NCI-H2029 treated with DMSO at 0.1 percent for 48 hours (cell line): Measurements from ENCODE around the gene ABCA4.
"Not testable (repeated sequence)": the region's sequence is repeated elsewhere in the genome, so short reads cannot be mapped to it uniquely, and the experiment has no call there.

Experiments
- DNase-seq: peaks from one replicate; lab custom pipeline; 2025; lab: John Stamatoyannopoulos, UW

ABCA4 gene

DNA sequence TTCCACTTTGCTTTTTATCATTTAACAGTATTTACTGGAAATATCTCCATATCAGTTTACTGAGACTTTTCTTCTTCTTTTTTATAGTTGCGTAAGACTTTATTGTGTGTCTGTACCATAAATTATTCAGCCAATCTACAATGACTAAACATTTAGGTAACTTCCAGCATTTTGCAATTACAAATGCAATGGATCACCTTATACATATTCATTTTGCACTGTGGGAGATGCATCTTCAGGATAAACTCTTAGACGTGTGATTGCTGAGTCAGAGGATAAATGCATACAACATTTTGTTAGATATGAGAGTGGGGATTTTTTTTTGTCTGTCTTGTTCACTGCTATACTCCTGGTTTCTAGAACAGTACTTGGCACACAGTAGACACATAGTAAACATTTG lies 116.0 kb downstream of the ABCA4 start:
- DNase-seq = no peak

DNA sequence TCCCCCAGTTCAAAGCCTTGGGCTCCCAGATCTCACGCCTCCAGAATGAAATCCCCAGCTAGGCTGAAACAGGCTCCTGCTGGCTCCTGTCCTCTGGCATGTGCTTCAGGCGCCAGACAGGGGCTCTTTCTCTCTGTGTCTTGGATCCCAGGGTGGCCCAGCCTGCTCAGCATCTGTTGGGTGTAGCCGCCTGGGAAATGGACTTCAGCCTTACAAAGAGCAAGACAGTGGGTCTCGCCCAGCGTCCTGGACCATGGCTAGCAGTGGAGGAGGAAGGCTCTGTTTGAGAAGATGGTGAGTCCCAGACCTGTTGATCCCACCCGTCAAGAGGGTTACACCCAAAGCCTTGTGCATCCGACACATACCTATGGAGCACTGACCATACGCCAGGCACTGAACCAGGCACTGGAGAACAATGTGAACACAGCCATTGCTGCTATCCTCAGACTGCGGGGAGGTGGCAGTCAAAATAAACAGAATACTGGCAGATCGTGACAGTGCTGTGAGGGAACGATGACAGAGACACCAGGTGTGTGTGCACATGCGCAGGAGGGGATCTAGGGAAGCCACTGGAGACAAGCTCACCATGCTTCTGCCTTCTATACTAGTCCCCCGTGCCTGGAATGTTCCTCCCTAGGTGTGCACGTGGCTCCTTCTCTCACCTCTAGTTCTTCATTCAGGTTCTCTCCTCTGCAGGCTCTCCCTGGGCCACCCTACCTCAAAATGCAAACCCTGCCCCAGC lies 118.7 kb downstream of the ABCA4 start:
- no peak for DNase-seq

DNA sequence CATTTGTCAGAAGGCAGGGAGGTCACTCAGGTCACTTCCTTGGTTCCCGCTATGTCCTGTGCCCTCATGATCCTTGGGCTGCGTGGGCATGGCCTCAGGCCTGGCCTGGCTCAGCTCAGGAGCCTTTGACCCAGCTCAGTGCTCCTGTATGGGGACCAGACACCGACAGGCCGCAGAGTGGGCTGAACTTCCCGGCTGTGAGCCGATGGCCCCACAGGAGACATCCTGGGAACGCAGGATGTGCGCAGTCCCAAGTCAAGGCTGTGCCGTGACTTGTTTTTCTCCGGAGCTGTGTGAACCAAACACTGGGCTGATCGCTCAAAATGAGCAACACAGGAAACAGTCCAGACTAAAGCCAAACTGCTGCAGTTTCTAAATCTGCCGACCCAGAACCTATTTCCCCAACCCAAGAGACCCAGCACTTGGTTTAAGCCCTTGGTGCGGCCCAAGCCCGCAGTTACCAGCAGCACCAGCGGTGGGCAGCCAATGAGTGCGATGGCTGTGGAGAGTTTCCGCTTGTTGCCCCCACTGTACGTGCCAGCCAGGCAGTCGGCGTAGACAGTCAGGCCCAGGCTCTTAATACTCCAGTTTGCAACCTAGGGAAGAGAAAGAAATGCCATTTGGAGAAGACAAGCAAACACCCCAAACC lies 119.4 kb downstream of the ABCA4 start:
- DNase-seq = no peak

DNA sequence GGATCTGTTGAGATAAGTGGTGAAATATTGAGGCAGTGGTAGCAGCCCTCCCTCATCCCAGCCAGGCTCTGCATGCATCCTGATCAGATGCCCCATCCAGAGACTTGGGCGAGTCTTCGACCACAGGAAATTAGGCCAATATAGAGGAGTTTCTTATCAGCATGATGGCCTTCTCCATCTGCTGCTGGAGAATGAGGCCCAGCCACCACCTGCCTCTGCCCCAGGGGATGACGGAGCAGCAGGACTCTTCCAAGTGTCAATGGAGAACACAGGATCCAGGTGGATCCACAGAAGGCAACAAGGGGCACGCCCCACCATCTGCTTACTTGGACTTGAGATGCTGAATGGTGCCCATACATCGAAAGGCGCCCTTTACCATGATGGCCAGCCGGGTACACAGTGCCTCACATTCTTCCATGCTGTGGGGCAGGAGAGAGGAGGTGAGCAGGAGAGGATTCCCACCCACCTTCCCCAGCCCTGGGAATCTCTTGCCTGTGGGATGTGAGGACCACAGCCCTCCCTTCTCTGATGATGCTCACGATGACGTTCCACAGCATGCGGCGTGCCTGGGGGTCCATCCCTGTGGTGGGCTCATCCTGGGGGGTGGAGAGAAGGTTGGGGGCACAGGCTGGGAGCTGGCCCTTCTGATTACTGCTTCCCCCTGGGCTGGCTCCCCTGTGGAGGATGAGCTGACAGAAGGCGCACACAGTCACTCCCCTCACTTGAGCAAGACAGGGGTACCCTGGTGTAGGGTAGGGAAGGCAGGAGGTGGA lies 120.3 kb downstream of the ABCA4 start:
- DNase-seq = no peak

DNA sequence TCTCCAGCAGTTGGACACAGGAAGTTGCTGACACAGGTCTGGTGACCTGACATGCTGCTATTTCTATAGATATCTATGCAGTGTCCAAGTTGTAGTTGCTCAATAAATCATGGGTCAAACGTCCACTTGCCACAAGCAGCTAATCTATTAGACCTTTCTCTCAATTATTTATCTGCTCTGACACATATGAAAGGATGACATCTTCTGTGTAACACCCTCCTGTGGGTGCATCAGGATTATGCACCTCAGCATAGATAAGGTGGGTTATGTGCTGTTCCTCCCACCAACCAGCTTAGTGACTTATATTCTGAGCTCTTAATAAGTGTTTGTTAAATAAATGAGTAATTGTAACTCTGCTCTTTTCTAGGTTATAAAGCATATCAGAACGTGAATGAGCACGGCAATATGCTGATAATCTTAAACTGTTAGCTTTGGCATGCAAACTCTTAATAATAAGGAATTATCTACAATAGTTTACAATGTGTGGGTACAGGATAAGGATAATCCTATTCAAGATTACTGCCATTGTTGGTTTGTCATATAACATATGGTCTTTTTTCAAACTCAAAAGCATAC lies 121.0 kb downstream of the ABCA4 start:
- DNase-seq = no peak

DNA sequence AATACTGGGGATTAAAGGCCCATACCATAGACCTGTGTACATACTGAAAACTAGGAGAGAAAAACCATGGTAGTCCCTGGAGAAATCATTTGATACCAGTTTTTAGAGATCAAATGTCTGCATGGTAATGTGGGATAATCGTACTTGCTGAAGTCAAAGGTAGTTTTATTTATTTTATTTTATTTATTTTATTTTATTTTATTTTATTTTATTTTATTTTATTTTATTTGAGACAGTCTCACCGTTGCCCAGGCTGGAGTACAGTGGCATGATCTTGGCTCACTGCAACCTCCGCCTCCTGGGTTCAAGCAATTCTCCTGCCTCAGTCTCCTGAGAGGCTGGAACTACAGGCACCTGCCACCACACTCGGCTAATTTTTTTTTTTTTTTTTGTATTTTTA lies 122.4 kb downstream of the ABCA4 start:
- not testable (repeated sequence) for DNase-seq

DNA sequence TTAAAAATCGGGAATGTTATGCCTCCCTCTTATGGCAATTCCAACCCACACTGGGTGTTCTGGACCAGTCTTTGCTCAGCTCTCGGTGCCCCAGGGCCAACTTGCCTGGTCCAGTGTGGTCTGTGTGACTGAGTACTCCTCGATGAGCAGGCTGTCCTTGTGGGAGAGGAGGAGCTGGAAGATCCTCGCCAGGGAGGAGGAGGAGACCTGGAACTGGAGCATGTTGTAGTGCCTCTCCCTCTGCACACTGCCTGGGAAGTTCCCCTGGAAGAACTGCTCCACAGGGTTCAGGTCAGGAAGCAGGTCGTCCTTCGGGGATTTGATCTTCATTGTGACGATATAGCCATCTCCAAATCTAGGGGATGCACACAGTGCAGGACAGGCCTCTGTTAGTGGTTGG lies 123.2 kb downstream of the ABCA4 start:
- DNase-seq = no peak

DNA sequence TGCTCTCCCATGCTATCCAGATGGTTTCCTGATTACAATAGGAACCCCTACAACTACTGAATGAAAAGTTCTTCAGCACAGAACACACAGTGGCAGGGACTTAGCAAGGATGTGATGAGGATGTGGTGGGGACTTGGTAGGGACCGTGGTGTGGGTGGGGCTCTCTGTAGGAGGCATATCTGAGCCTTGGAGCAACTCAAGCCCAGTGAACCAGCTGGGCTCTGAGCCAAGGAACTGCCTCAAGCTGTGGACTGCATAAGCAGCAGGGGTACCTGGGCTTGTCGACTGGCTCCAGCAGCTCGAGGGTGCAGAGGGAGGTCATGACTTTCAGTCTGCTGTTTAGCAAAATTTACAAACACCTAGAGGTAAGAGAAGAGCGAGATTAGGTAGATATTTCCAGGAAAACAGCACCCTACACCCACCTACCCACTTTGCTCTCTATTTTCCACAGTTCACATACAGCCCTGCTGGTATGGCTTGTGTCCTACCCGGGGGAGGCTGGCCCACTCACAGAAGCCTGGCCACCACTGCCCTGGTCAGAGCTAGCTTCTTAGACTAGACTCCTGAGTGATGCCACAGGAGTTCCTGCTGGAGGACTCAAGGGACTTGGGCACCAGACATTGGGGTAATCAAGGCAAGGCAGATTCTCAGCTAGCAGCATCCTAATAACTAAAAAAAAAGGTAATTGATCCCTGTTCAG lies 125.0 kb downstream of the ABCA4 start:
- no peak for DNase-seq

DNA sequence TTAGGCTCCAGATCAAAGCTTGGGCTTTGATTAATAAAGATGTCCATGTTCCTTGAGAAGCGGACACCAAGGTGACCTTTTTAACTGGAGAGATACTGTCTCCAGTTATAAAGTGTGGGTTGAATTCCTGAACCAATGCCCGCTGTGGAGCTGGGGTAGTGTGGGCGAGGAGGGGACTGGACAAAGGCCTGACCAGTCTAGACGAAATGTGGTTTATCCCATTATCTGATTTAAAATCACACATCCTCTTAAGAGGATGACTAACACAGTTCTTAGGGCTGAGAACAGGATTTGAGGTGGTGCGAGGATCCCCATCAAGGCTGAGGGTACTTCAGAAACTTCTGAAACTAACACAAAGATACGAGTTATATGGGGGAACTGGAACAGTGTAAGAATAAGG lies 127.2 kb downstream of the ABCA4 start:
- DNase-seq = no peak

DNA sequence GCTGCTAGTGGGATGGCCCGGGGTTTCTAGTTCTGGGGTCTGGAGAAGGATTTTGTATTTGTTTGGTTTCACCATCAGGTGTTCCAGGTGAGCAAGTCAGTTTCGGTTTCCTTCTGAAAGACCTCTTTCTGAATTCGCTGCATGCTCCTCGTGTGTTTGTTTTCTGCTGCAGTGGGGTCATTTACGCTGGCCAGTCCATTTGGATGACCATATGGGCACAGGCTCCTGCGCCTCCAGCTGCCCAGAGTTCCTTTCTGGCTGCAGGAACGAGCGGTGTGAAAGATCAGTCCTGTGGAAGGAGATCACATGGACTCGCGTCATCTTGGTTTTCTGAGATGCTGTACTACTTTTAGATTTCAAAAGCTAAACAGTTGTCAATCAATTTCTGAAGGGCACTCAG lies 128.0 kb downstream of the ABCA4 start:
- DNase-seq = no peak

DNA sequence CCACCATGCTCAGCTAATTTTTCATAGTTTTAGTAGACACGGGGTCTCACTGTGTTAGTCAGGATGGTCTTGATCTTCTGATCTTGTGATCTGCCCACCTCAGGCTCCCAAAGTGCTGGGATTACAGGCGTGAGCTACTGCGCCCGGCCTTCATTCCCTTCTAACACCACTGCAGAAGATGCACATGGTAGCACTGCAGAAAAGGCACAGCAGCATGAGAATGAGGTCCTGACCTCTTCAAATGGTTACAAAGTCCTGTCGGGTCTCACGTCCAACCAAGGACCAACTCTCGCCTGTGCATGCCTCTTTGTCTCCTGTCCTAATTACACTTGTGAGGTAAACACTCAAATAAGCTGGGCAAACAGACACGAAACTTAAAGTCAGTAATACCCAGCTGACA lies 128.8 kb downstream of the ABCA4 start:
- DNase-seq = no peak

DNA sequence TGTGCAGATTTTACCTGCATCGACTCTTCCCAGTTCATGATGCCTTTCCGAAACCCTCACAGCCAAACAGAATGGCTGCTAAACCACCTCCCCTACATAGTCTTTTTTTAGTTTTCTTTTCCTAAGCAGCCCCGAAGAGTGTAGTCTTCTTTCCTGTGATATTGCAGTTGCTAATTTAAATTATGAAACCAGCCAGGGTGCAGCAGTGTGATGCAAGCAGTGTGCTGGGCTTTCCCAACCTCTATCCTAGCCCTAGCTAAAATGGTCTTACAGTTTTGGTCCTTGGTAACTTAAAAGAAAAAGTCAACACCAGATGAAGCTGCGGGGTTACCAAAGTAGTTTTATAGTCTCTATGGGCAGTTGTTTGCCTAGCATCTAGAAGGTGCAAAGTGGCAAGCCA lies 129.7 kb downstream of the ABCA4 start:
- no peak for DNase-seq

DNA sequence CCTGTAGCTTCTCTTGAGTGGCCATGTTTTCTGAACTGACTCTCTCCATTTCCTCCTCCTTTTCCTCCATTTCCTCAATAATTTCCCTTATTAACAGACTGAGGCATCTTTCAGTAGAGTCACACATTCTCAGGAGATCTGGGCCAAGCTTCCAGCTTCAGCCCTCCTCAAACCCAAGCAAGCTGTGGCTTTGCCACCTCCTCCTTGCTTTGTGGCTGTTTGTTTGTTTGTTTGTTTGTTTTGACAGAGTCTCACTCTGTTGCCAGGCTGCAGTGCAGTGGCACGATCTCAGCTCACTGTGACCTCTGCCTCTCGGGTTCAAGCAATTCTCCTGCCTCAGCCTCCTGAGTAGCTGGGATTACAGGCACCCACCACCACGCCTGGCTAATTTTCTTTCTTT lies 130.5 kb downstream of the ABCA4 start:
- DNase-seq = not testable (repeated sequence)

DNA sequence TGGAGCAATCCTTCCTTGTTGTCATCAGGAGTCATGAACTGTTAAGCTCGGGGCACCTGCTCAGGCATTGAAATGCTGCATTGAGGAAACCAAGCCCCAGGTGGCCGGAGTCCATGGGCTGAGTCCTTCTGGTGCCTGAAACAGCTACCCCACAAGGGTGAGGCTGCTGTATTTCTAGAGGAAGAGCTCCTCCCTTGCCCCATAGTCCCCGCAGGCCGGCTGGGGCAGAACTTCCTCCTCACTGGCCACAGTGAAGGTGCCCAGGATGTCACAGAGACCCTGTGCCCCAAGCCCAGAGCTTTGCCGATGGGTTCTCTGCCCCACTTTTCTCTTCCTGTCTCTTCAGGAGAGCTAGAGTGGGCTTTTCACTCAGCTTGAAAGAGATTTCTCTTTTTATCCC lies 130.9 kb downstream of the ABCA4 start:
- DNase-seq = no peak

DNA sequence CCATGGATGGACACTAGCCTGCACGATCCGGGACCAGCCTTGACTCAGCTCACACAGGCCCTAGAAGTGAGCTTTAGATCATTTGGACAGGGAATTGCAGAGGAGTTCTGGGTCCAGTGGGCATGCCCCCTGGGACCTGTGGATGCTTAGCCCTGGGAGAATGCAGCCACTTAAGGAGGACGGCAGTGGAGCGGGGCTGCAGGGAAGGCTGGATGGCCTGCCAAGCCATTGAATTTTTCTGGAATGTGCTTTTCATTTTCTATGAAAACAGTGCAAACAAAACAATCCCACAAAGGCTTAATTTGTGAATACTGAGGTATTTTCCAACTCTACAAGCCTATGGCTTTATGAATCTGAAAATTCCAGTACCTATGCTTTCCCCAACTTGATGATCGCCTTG lies 131.3 kb downstream of the ABCA4 start:
- DNase-seq = no peak

DNA sequence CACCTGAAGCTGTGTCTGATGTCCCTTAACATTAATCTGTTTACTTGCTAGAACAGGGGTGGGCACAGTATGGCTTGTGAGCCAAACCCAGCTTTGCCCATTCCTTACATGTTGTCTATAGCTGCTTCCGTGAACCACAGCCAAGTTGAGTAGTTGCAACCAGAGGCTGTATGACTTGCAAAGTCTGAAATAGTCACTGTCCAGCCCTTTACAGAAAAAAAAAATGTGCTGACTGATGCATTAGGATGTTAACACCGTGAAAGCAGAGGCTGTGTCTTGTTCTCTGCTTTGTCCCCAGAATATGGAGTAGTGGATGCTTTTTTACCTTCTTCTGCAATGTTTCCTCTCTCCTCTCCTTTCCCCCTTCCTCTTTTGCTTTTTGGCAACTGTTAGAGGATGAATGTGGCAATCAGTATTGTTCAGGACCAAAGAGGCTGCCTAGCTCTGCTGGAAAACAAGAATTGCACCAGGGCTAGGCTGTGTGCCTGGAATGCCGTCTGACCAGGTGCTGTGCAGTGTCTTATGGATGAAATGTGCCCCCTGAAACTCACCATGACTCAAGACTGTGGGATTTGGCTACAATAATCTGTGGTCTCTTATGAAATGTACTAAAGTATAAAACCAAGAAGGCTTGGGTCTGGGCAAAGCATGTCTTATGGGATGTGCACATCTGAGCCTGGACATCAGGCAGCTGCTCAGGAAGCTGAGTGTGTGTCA lies 132.2 kb downstream of the ABCA4 start:
- no peak for DNase-seq

DNA sequence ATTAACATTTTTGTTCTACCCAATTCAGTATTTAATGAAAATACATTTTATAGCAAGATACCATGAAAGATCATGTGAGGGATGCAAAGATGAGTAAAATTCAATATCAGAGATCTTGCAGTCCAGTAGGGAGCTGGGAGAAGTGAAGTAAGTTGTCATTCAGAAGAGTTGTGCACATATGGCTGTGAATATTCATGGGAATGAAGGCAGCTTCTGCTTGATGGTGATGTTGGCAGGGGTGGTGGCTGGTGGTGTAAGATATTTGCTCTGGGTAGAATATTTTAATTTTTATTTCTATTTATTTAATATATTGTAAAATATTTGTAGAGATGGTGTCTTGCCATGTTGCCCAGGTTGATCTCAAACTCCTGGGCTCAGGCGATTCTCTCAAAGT lies 139.7 kb downstream of the ABCA4 start:
- DNase-seq = no peak

DNA sequence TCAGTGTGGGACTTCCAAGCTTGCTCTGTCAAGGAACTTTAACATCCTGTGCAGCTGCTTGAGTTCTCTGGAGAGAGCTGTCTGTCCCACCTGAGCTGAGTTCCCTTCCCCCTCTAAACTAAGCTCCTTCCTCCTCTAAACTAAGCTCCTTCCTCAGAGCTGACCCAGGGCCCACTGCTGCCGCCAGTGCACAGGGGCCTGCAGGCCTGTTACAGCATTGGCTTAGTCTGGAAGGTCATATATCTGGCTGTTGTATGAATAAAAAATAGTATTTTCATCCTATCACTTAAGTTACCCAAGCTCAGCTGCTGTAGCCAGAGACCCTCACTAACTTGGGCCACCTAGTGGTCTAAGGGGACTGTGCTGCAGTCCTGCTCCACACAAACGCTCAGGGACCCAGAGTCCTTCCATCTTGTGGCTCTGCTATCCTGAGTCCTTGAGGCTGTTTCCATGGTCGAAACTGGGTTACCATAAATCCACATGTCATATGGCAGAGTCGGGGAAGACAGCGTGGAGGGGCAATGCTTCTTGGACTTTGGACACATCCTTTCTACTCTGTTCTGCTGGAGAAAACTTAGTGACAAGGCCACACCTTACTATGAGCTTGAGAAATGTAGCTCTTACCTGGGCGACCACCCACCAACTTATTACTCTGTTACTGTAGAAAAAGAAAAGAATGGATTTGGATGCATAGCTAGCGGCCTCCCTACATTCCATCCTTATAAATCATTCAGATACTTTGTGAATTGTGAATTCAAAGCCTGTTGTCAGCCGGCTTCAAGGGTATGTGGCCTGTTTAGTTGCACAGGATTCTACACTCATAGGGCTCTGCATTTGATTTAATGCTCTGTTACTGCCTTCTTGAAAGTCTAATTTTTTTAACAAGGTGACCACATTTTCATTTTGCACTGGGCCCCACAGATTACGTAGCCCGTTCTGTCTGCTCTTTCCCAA lies 140.4 kb downstream of the ABCA4 start:
- no peak for DNase-seq

DNA sequence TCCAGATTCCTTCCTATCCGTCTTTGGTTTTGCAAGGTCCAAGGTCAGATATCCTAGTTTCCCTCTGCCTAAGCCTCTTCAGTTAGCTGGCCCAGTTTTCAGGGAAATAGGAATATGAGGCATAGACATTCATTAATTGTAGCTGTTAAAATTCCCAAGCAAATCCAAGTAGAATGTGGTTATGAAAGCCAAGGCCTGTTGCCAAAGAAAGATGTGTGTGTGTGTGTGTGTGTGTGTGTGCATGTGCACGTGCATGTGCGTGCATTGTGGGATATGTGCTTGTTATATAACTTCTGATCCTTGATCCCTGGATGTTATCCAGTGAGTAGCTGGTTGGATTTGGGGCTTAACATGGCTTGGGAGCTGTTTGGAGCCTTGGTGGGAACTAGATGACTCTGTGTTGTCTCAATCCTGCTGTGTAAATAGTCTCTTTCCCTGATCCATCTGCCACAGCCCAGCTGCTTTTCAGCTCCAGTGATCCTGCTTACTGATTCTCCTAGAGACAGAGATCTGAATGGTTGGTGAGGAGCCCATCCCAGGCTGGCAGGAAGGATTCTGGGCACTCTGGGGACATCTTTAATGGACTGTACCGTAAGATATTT lies 141.1 kb downstream of the ABCA4 start:
- peak; percentile 41 for DNase-seq
